HCT116 (cell line): ENCODE data around the gene SLCO4A1. TPM values are rescaled to one million over a fixed set of nuclear protein-coding genes. Genes with fewer than 3 reads are reported as not detected.

Source experiments
- ATAC-seq: fragments of 200-7000 bp; cut with Tn5 transposase; 2 replicates; pipeline ENCODE4 v1.9.1; 2020; ENCODE audit warnings: mild to moderate bottlenecking, moderate library complexity
- BruUV-seq: library from RNA; stranded (reverse); fragments of 400-500 nt; replicated peaks from 2 replicates; lab custom pipeline; 2021; lab: Mats Ljungman, UMichigan
- CTCF ChIA-PET: fragments of 300-600 bp; sonication (Branson Sonifier 250); formaldehyde crosslinking; loops from one replicate; lab custom pipeline; 2021; ENCODE audit warnings: antibody characterized with exemption; lab: Charles Lee
- POLR2A ChIA-PET: fragments of 300-600, 350-600 bp; sonication (Branson Sonifier 250); formaldehyde crosslinking; loops from one replicate; lab custom pipeline; 2021; ENCODE audit warnings: antibody characterized with exemption; lab: Charles Lee
- RAD21 ChIA-PET, 2 experiments: fragments of 300-600 bp; sonication (Branson Sonifier 250); formaldehyde crosslinking; loops; one replicate each; lab custom pipeline; 2023; ENCODE audit warnings: low total read pairs in 2 of 2; ENCODE audit not compliant: uncharacterized antibody in 2 of 2, unreplicated experiment in 2 of 2, low non-redundant PET in 1 of 2; lab: Charles Lee
- DNase-seq: peaks from one replicate; pipeline ENCODE4 v3.0.0-alpha.2; 2010; ENCODE audit warnings: low read depth, low spot score
- H2AFZ ChIP-seq: fragments of 200-600 bp; shearing (Covaris generic), sonication (generic); 2 replicates; pipeline ENCODE4 v1.6.1; 2017; ENCODE audit warnings: low read depth, mixed run types, mixed read lengths, antibody characterized with exemption, low read length; ENCODE audit not compliant: poor library complexity, severe bottlenecking
- H3K27ac ChIP-seq: 2 replicates; pipeline ENCODE4 v1.5.1; 2012; ENCODE audit warnings: low read depth, low read length
- H3K27me3 ChIP-seq: fragments of 200-600 bp; sonication (generic); 2 replicates; pipeline ENCODE4 v1.6.1; 2016; ENCODE audit warnings: mixed run types, low read length, mixed read lengths; ENCODE audit not compliant: insufficient read depth
- H3K36me3 ChIP-seq, 2 experiments: fragments of 200-500 bp in 1 of 2; fragments of 200-600 bp in 1 of 2; sonication (Bioruptor generic) in 1 of 2; sonication (generic) in 1 of 2; 2 replicates each; pipeline versions ENCODE4 v1.5.1 to v1.6.1; 2014 to 2016; ENCODE audit warnings: low read length in 2 of 2, inconsistent platforms in 1 of 2, mixed read lengths in 1 of 2, mixed run types in 1 of 2; ENCODE audit not compliant: insufficient read depth in 2 of 2, control insufficient read depth in 1 of 2
- H3K4me1 ChIP-seq, 2 experiments: fragments of 200-600 bp in 1 of 2; sonication (generic) in 1 of 2; 2 replicates each; pipeline versions ENCODE4 v1.5.1 to v1.6.1; 2012 to 2017; ENCODE audit warnings: low read length in 2 of 2, inconsistent platforms in 1 of 2, mild to moderate bottlenecking in 1 of 2, mixed read lengths in 1 of 2, mixed run types in 1 of 2, moderate library complexity in 1 of 2; ENCODE audit not compliant: insufficient read depth in 2 of 2, control insufficient read depth in 1 of 2
- H3K4me2 ChIP-seq: fragments of 200-600 bp; sonication (generic); 2 replicates; pipeline ENCODE4 v1.6.1; 2017; ENCODE audit warnings: mixed run types, low read length, mixed read lengths
- H3K4me3 ChIP-seq, 2 experiments: fragments of 200-600 bp in 1 of 2; sonication (generic) in 1 of 2; replicated peaks in 1 of 2; 2 replicates each; pipeline ENCODE4 v1.5.1; 2011 to 2016; ENCODE audit warnings: low read length in 2 of 2, control low read depth in 1 of 2, low read depth in 1 of 2, mild to moderate bottlenecking in 1 of 2, mixed read lengths in 1 of 2, mixed run types in 1 of 2
- H3K79me2 ChIP-seq: fragments of 200-600 bp; sonication (generic); 2 replicates; pipeline ENCODE4 v1.6.1; 2017; ENCODE audit warnings: mild to moderate bottlenecking, mixed run types, low read length, moderate library complexity, mixed read lengths; ENCODE audit not compliant: insufficient read depth
- H3K9ac ChIP-seq: fragments of 200-600 bp; sonication (generic); 2 replicates; pipeline ENCODE4 v1.6.1; 2016; ENCODE audit warnings: low read length, mixed read lengths
- H3K9me2 ChIP-seq: fragments of 200-600 bp; sonication (generic), shearing (Covaris generic); 2 replicates; pipeline ENCODE4 v1.6.1; 2017; ENCODE audit warnings: mixed run types, mild to moderate bottlenecking, moderate library complexity; ENCODE audit not compliant: insufficient read depth
- H3K9me3 ChIP-seq, 2 experiments: fragments of 200-500 bp in 1 of 2; fragments of 200-600 bp in 1 of 2; sonication (Bioruptor generic) in 1 of 2; sonication (generic) in 1 of 2; 2 replicates each; pipeline ENCODE4 v1.6.1; 2014 to 2017; ENCODE audit warnings: low read length in 2 of 2, mixed read lengths in 2 of 2, inconsistent platforms in 1 of 2, low read depth in 1 of 2, mild to moderate bottlenecking in 1 of 2, mixed run types in 1 of 2, moderate library complexity in 1 of 2; ENCODE audit not compliant: control insufficient read depth in 1 of 2, insufficient read depth in 1 of 2
- H4K20me1 ChIP-seq: fragments of 200-600 bp; sonication (generic), shearing (Covaris generic); 2 replicates; pipeline ENCODE4 v1.6.1; 2017; ENCODE audit warnings: mixed run types, mild to moderate bottlenecking, moderate library complexity; ENCODE audit not compliant: insufficient read depth
- CBX3 ChIP-seq: IDR thresholded peaks from 2 replicates; pipeline ENCODE4 v1.6.1; 2012; ENCODE audit warnings: low read depth
- EGR1 ChIP-seq: IDR thresholded peaks from 2 replicates; pipeline ENCODE4 v1.6.1; 2012; ENCODE audit warnings: low read depth
- EZH2 ChIP-seq: fragments of 200-600 bp; sonication (generic); IDR thresholded peaks from 2 replicates; pipeline ENCODE4 v1.6.1; 2017; ENCODE audit warnings: antibody characterized with exemption, mixed run types
- POLR2A ChIP-seq: IDR thresholded peaks from 2 replicates; pipeline ENCODE4 v1.7.0; 2011; ENCODE audit warnings: borderline replicate concordance; ENCODE audit not compliant: insufficient read depth, insufficient read length; ENCODE audit errors: extremely low read depth
- POLR2AphosphoS5 ChIP-seq: IDR thresholded peaks from 2 replicates; pipeline ENCODE4 v1.6.1; 2011; ENCODE audit warnings: mild to moderate bottlenecking, low read depth, low read length, moderate library complexity
- SRF ChIP-seq: IDR thresholded peaks from 2 replicates; pipeline ENCODE4 v1.6.1; 2012; ENCODE audit warnings: low read depth
- TCF7L2 ChIP-seq: IDR thresholded peaks from 2 replicates; pipeline ENCODE4 v1.7.0; 2011; ENCODE audit warnings: borderline replicate concordance, inconsistent platforms; ENCODE audit not compliant: insufficient read depth, insufficient read length; ENCODE audit errors: extremely low read depth
- intact Hi-C: fragments of 100-400 bp; cut with micrococcal nuclease; formaldehyde crosslinking; loops from 2 replicates; pipeline ENCODE4 v1.10.0; 2022
- total RNA-seq: library from RNA; stranded (reverse); gene quantifications from one replicate; pipeline ENCODE4 v1.2.1, GENCODE V29; 2021; ENCODE audit not compliant: unreplicated experiment
- TF ChIP-seq, protein P1 (sequence below): IDR thresholded peaks from 2 replicates; pipeline ENCODE4 v1.6.1; 2012

SLCO4A1 gene
- total RNA-seq, 1 experiment from 2014 or later: 107 TPM

DNA sequence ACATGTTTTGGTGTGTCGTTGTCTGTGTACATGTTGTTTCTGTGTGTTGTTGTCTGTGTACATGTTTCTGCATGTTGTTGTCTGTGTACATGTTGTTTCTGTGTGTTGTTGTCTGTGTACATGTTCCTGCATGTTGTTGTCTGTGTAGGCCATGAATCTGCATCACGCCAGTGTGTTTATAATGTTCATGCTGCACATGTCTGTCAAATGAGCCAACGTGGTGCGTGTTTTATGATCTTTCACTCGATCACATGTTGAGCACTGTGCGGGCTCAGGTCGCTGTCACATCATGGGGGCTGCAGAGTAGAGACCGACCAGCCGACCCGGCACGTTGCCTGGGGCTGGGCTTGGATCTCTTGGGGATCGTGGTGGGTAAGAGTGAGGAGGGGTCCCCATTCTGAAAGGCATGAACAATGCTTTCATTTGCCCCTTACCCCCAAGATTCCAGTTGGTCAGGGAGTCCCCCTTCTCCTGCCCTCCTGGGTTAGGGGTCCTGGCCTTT lies 26.5 kb upstream of the SLCO4A1 start:
- ChIA-PET CTCF (interaction anchor here (2.2 kb wide), 1 partner anchor 206 kb away, joined by 20 read pairs; no protein-coding TSS in a partner anchor), POLR2A (no interaction called here), RAD21 (no interaction called here)
- Histone ChIP-seq H3K9me3 (peaks cover 0 to 7% of the 10 kb centered on the region in 2 experiments; a peak in 1 of 4 replicates), H4K20me1 (no peaks in the 10 kb centered on the region), H3K4me1 (peaks cover 2 to 30% of the 10 kb centered on the region in 2 experiments; a peak in 3 of 4 replicates), H3K36me3 (no peaks in the 10 kb centered on the region), H3K27me3 (no peaks in the 10 kb centered on the region), H3K79me2 (no peaks in the 10 kb centered on the region), H3K9me2 (no peaks in the 10 kb centered on the region), H3K4me3 (no peak overlapping the region), H3K27ac (no peak overlapping the region), H3K4me2 (no peak overlapping the region), H3K9ac (no peak overlapping the region), H2AFZ (no peak overlapping the region)
- TF ChIP-seq EGR1 (no peak), EZH2 (no peak), CBX3 (no peak), POLR2A (no peak), POLR2AphosphoS5 (no peak), SRF (no peak), TCF7L2 (no peak)
- TF ChIP-seq, protein P1, sequence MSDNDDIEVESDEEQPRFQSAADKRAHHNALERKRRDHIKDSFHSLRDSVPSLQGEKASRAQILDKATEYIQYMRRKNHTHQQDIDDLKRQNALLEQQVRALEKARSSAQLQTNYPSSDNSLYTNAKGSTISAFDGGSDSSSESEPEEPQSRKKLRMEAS: no peak
- ATAC-seq: no peak
- DNase-seq: no peak
- BruUV-seq: no TSS peak
- intact Hi-C loops: loop anchor here (1.0 to 5.0 kb wide), 3 partner anchors 94 to 314 kb away; partner anchors contain the start of gene ADRM1
